ENCODE results near the gene PLCD3. TPM values are rescaled to one million over a fixed set of nuclear protein-coding genes. Genes with fewer than 3 reads are reported as not detected.

The PLCD3 gene
- total and polyA plus RNA-seq, 9 of the 15 experiments (the other 6 are each of a cell fraction or from before 2014, with no cell fraction given): 0.20 to 22.6 (median 7.5) TPM

DNA sequence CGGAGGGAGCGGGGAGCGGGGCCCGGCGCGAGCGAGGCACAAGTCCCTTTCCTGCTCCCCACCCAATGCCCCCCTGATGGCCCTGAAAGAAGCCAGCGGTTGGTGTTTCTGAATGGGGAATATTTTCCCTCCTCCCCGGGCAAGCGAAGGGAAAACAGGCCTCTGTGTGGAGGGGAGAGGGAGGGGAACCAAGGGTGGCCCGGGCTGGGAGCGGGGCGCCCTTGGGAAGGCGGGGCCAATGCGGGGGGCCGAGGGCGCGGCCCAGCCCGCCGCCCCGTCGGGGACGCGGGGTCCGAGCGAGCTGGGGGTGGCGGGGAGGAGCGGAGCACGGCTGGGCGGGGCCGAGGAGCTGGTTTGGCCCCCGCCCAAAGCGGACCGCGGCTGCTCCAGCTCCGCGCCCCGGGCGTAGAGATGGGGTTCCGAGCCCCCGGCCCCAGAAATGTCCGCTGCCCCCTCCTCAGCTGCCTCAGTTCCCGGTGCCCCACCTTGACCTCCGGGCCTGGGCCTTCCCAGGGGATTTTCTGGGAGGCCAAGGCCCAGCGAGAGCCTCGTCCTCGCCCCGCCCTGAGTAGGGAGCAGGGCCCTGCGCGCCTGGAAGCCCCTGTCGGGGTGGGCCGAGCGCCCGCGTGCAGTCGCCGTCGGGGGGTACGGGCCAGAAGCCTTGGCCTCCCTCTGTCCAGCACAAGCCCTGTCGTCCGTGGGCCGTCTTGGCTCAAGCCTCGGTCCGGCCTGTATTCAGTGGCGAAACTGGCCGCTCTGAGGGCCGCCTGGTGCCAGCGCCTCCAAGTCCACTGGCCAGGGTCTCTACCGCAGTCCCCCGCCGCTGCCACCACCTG lies 12.1 kb upstream of the PLCD3 start (continued):
- TF ChIP-seq, protein P1, sequence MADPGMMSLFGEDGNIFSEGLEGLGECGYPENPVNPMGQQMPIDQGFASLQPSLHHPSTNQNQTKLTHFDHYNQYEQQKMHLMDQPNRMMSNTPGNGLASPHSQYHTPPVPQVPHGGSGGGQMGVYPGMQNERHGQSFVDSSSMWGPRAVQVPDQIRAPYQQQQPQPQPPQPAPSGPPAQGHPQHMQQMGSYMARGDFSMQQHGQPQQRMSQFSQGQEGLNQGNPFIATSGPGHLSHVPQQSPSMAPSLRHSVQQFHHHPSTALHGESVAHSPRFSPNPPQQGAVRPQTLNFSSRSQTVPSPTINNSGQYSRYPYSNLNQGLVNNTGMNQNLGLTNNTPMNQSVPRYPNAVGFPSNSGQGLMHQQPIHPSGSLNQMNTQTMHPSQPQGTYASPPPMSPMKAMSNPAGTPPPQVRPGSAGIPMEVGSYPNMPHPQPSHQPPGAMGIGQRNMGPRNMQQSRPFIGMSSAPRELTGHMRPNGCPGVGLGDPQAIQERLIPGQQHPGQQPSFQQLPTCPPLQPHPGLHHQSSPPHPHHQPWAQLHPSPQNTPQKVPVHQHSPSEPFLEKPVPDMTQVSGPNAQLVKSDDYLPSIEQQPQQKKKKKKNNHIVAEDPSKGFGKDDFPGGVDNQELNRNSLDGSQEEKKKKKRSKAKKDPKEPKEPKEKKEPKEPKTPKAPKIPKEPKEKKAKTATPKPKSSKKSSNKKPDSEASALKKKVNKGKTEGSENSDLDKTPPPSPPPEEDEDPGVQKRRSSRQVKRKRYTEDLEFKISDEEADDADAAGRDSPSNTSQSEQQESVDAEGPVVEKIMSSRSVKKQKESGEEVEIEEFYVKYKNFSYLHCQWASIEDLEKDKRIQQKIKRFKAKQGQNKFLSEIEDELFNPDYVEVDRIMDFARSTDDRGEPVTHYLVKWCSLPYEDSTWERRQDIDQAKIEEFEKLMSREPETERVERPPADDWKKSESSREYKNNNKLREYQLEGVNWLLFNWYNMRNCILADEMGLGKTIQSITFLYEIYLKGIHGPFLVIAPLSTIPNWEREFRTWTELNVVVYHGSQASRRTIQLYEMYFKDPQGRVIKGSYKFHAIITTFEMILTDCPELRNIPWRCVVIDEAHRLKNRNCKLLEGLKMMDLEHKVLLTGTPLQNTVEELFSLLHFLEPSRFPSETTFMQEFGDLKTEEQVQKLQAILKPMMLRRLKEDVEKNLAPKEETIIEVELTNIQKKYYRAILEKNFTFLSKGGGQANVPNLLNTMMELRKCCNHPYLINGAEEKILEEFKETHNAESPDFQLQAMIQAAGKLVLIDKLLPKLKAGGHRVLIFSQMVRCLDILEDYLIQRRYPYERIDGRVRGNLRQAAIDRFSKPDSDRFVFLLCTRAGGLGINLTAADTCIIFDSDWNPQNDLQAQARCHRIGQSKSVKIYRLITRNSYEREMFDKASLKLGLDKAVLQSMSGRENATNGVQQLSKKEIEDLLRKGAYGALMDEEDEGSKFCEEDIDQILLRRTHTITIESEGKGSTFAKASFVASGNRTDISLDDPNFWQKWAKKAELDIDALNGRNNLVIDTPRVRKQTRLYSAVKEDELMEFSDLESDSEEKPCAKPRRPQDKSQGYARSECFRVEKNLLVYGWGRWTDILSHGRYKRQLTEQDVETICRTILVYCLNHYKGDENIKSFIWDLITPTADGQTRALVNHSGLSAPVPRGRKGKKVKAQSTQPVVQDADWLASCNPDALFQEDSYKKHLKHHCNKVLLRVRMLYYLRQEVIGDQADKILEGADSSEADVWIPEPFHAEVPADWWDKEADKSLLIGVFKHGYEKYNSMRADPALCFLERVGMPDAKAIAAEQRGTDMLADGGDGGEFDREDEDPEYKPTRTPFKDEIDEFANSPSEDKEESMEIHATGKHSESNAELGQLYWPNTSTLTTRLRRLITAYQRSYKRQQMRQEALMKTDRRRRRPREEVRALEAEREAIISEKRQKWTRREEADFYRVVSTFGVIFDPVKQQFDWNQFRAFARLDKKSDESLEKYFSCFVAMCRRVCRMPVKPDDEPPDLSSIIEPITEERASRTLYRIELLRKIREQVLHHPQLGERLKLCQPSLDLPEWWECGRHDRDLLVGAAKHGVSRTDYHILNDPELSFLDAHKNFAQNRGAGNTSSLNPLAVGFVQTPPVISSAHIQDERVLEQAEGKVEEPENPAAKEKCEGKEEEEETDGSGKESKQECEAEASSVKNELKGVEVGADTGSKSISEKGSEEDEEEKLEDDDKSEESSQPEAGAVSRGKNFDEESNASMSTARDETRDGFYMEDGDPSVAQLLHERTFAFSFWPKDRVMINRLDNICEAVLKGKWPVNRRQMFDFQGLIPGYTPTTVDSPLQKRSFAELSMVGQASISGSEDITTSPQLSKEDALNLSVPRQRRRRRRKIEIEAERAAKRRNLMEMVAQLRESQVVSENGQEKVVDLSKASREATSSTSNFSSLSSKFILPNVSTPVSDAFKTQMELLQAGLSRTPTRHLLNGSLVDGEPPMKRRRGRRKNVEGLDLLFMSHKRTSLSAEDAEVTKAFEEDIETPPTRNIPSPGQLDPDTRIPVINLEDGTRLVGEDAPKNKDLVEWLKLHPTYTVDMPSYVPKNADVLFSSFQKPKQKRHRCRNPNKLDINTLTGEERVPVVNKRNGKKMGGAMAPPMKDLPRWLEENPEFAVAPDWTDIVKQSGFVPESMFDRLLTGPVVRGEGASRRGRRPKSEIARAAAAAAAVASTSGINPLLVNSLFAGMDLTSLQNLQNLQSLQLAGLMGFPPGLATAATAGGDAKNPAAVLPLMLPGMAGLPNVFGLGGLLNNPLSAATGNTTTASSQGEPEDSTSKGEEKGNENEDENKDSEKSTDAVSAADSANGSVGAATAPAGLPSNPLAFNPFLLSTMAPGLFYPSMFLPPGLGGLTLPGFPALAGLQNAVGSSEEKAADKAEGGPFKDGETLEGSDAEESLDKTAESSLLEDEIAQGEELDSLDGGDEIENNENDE (IDR thresholded peaks at IDR 0.05; ENCODE audit: low read depth, low read length): no peak
- no peak for TF ChIP-seq ETV6 (IDR thresholded peaks at IDR 0.05; ENCODE audit: borderline replicate concordance in 1 of 2, low read depth in 2 of 2, low read length in 1 of 2)
- TF ChIP-seq ETV6 (CRISPR knock-in tag; IDR thresholded peaks at IDR 0.05; ENCODE audit: borderline replicate concordance): no peak
- TF ChIP-seq MAX (CRISPR knock-in tag; IDR thresholded peaks at IDR 0.05): no peak
- no peak for TF ChIP-seq NCOA1 (IDR thresholded peaks at IDR 0.05; ENCODE audit: low read depth)
- TF ChIP-seq NFATC3 (IDR thresholded peaks at IDR 0.05): no peak
- TF ChIP-seq RB1 (IDR thresholded peaks at IDR 0.05; ENCODE audit: low read depth): 0 out of 2 replicates have a peak, but pooled peaks have one; percentile 28
- TF ChIP-seq ZNF609 (CRISPR knock-in tag; IDR thresholded peaks at IDR 0.05; ENCODE audit: borderline replicate concordance): no peak

Data from K562 (cell line).